ENCODE results near the gene LHFPL3.
A peak's percentile ranks its signal among the peaks of the same experiment; 100 is the strongest.

The LHFPL3 gene

DNA sequence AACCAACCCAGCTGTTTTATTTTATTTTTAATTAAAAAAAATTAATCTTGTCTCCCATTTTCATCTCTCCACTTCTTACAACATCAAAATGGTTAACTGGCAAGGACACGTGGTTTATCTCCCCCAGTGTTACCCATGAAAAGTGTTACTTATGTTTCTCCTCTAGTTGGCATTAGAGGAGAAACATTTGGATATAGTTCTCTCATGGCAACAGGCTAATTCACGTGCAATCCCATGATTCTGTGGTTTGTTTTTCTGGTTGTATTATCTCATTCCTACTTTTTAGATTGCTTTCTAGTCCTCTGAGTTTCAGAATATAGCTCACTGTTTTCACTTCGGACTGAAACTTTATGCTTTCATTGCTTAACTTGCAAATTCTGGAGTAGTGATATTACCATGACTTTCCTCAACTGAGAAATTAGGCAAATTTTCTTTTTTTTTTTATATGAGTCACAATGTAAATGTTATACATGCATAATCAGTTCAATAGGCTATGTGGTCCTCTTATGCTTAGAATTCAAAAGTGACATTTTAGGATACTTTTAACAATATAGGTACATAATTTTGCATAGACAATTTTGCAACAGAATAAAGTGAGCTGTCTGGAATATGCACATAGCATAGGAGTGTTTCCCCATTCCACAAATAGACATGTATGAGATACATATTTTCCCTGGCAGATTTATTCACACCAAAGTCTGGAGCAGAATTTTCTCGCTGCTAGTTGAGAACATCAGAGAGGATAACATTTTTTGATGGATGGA lies 43.0 kb downstream of the LHFPL3 start:
- no peak for DNase-seq (ENCODE audit: low read depth, low spot score)

DNA sequence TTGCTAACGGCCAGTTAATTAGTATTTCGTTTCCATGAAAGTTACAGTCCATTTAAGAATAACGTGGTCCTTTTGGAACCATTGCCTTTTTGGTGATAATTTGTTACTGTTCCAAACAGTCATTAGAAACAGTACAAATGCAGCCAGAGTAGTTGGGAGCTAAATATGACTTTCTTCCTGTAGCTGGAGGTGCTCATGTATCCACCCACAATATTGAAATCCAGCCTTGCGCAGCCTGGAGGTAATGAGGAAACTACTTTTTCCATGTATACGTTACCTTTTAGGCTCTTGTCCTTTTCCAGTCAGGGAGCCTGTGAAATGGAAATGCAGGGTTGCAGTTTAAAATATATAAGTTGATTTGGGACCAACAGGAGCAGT lies 43.6 kb downstream of the LHFPL3 start:
- DNase-seq (ENCODE audit: low read depth, low spot score) = no peak

DNA sequence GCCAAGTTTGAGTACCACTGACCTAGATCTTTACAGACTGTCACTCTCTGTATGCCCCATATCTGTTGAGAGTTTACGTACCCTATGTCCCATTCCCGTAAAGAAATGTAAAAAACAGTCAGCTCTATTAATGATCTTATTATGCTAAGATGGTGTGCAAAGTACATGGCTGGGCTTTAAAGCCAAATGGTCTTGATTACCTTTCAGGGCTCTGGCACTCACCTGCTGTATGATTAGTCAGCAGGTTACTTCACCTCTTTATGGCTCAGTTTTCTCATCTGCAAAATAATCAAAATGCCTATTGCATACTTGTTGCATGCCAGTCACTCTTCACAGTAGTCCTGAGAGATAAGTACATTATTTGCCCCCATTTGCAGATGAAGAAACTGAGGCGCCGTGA lies 54.2 kb downstream of the LHFPL3 start:
- DNase-seq (ENCODE audit: low read depth, low spot score) = no peak

DNA sequence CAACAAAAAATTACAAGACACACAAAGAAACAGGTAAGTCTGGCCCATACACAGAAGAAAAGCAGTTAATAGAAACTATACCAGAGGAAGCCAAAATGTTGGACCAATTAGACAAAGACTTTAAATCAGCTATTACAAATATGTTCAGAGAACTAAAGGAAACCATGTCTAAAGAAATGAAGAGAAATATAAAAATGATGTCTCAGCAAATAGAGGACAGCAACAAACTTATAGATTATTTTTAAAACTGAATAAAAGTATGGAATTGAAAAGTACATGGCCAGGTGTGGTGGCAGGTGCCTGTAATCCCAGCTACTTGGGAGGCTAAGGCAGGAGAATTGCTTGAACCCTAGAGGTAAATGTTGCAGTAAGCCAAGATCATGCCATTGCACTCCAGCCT lies 58.5 kb downstream of the LHFPL3 start:
- DNase-seq (ENCODE audit: low read depth, low spot score) = no peak

DNA sequence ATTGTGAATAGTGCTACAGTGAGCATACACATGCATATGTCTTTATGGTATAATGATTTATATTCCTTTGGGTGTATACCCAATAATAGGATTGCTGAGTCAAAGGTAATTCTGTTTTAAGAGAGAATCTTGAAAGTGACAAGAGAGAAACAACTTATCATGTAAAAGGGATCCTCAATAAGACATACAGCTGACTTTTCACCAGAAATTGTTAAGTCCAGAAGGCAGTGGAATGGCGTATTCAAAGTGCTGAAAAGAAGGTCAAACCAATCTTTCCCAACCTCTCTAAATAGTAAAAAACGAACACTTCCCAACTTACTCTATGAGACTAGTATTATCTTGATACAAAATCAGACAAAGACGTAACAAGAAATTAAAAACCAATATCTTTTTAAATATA lies 59.8 kb downstream of the LHFPL3 start:
- DNase-seq (ENCODE audit: low read depth, low spot score) = no peak

DNA sequence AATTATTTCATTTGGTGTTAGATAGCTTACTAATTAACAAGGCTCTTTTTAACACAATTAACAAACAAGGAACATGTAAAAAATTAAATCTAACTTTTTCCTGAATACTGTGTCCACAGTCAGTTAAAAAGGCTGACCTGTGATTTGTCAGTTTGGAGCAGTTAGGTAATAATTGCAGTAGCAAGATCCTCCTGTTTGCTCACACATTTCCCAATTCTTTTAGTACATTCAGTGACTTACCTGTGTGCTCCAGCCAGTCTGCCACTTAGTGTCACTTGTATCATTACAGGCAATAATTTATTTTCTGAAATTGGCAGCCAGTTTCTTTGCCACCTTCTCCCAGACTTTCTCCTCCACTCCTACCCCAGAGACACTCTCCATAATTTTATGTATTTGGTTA lies 66.8 kb downstream of the LHFPL3 start:
- no peak for DNase-seq (ENCODE audit: low read depth, low spot score)

DNA sequence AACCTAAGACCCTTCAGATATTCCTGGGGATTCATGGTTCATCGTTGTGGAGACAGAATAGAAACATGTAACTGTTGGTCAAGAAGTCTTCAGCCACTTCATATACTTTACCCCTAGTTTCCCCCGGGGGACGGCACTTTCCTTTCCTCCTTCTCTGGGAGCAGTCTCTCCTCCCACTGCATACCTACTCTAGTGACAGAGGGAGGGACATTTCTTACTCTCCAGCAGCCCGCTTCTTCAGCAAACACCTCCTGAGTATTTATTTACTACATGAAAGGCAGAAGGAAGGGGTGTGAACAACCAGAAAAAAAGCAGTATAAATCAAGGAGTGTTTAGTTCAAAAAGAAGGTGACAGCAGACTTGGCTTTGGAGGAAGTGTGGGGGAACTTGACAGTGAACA lies 69.0 kb downstream of the LHFPL3 start:
- no peak for DNase-seq (ENCODE audit: low read depth, low spot score)

DNA sequence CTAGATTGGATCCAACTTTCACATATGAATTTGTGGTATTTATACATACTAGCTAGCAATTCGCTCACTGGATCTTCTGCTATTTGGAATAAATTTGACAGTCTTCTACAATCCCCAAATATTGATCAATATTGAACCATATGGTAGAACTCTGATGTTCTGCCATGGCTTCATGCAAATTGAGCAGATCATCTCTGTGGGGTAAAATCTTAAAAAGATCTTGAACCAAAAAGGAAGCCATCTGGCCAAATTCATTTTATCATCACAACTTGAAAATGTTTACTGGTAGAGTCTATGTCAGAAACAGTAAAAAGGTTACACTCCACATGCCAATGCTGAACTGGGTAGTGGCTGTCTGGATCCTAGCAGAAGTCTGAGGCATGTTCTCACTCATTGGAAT lies 80.0 kb downstream of the LHFPL3 start:
- DNase-seq (ENCODE audit: low read depth, low spot score) = no peak

DNA sequence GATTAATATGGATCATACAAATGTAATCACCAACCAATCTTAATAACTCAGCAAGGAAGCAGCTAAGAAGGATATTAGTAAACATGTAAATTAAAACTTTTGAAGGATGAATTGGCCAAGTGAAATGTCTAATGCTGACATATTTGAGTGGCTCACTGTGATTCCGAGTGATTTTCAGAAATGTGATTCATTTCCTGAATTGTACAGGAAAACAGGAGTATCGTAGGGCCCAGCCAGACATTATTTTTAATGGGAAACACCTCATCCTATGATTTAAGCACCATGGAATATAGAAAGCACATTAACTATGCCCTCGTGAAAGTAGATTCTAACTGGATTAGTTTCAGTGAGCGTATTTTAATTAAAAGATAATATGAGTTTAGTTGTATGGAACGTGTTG lies 82.3 kb downstream of the LHFPL3 start:
- no peak for DNase-seq (ENCODE audit: low read depth, low spot score)

DNA sequence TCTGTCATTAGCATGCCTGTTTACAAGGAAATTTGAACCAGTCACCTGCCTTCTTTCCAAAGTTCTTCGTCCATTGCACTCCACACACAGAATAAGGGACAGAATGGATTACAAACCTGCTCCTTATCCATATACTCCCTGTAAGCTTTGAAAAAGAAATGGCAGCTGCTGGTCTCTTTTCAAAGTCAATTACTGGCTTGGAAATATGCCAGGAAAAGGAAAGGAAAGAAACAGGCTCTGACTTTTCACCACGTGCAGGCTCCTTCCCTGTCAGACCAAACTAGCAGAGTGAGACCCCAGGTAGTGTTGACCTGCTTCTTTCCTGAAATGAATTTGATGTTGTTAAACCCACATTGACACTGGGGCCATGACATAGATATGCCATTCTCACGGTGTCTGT lies 84.5 kb downstream of the LHFPL3 start:
- DNase-seq (ENCODE audit: low read depth, low spot score) = no peak

DNA sequence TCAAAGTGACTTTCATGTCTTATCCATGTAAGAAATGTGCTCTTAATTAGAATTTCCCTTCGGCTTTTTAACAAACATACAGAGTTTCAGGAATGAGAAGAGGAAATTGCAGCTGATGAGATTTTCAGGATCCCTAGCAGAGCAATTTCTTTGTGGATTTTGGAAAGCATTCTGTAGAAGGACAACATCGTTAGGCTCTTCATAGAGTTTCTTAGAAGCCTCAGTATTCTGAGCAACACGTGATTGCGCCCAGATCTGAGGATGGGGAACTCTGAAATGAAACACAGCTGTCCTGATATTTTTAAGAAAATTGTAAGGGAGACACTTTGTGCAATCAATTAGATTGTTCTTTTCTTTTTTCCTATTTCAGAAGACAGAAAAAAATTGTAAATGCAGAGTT lies 85.8 kb downstream of the LHFPL3 start:
- no peak for DNase-seq (ENCODE audit: low read depth, low spot score)

DNA sequence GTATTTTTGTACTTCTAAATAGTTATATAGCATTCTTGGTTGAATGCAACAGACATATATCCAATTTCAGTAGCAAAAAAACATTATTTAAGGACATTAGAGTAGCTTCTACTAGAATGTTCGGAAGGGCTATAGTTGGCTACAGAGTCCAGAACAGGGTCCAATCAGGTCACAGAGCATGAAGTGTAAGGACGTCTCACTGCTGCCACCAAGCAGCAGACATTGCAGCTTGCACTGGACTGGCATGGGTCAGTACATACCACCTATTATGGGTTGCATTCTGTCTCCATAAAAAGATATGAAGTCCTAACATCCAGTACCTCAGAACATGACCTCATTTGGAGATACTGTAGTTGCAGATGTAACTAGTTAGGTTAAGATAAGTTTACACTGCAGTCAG lies 87.3 kb downstream of the LHFPL3 start:
- no peak for DNase-seq (ENCODE audit: low read depth, low spot score)

DNA sequence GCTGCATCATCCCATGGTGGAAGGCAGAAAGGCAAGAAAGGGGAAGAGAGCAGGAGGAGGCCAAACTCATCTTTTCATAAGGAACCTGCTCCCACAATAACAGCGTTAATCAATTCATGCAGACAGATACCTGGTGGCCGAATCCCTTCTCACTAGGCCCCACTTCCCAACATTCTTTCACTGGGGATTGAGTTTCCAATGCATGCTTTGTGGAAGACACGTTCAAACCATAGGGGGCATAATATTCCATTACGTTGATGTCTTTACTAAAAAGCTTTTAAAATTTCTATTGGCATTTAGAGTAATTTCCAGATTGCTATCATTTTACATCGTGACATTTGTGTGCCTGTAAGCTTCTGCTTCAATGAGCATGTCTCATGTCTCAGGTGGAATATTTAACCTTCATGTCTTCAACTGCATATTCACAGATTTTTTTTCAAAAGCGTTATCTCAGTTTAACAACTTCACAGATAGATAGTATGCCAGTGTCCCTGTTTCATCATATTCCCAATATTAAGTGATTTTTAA lies 88.5 kb downstream of the LHFPL3 start:
- DNase-seq (ENCODE audit: low read depth, low spot score) = no peak

DNA sequence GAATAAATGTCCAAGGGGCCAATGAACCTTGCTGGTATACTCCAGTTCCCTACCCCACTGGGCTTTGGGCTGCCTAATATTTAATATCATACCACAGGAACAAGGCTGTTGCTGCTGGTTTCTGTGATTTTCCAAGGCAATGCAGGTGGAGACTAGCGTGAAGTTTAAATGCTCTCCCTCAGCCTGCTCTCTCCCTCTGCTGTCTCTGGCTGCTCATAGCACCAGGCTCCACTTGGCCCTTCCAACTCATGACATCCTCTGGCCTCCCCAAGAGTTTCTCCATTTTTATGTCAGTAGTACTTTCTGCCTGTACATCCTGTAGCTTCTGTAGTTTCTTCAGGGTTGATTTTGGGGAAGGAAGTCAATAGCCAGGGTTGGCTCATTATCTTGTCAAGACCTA lies 103.5 kb downstream of the LHFPL3 start:
- DNase-seq (ENCODE audit: low read depth, low spot score) = no peak

DNA sequence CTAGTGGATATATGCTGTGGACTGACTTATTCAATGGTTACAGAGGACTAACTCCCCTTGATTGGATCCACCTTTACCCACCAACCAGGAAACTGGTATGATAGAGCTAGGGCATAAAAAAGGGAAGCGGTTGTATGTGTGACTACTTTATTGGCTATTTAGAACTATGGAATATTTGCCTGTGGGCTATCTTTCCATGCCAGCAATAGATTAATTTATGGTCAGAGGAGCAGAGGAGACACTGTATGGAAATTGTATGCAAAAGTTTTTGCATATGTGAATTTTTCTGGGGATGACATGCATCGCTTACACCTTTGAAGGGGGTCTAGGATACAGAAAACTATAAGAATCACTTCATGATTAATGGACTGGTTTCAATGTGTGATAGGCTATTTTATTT lies 105.7 kb downstream of the LHFPL3 start:
- no peak for DNase-seq (ENCODE audit: low read depth, low spot score)

DNA sequence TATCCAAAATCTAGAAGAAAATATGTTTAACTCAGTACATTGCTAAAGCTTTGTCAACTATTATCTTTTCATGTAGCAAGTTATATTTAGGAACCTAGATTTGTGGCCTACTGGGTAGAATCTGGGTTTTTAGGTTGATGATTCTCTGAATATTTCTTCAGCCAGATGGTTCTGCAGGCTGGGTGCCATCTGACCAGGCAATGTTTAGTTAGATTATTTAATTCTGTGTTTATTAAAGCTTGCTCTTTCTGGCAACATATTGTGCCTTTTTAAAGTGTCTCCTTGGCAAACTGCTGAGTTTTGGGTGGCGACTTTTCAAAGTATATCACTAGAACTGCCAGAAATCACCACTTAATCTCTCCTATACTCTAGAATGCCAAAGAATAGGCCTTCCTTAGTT lies 114.1 kb downstream of the LHFPL3 start:
- DNase-seq (ENCODE audit: low read depth, low spot score) = no peak

DNA sequence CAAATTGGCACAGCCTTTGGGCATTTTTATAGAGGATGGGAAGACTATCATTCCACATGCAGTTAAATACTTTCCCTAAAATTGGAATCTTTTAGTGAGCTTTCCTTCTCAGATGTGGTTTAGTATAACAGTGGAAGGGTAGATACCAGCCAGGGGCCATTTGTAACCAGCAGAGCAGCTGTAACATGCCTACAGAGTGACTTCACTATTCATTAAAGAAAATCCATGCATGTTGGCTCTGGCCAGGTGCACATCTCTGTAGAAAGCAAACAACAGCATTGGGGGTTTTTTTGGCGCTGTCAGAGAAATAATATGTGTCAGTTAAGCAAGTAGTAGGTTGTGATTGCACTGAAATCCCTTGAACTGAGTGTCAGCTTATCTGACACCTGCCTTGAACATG lies 115.6 kb downstream of the LHFPL3 start:
- no peak for DNase-seq (ENCODE audit: low read depth, low spot score)

DNA sequence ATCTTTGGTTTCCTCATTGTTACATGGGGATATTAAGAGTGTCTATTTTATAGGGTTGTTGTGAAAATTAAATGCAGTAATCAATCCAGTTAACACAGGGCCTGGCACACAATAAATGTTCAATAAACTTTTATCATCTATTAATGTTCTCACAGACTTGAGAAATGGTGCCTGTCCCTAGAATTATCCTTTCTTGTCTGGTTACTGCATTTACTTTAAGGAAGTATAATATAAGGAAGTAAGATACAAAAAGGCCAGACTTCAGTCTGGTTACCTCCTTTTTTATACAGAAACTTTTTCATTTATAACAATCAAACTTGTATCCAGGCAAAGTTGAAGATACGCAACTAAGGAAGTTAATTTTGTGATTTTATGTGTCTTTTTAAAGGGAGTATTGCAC lies 117.0 kb downstream of the LHFPL3 start:
- DNase-seq (ENCODE audit: low read depth, low spot score) = no peak

DNA sequence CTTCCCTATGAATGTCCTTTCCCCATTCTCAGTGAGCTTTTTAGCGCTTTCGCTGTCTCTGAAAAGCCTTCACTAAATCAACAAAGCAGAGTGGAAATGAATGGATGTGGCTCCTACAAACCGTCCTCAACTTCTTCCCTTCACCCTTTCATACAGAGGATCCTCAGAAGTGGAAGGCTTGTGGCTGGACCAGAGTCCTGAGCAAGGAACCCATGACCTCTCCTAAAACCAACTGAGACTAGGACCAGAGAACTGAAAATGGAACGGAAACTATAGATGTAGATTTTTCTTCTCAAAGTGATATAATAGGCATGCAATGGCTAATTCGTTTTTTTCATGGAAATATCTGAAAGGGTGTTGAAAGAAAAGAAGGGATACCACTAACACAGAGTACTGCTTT lies 122.5 kb downstream of the LHFPL3 start:
- DNase-seq (ENCODE audit: low read depth, low spot score) = no peak

DNA sequence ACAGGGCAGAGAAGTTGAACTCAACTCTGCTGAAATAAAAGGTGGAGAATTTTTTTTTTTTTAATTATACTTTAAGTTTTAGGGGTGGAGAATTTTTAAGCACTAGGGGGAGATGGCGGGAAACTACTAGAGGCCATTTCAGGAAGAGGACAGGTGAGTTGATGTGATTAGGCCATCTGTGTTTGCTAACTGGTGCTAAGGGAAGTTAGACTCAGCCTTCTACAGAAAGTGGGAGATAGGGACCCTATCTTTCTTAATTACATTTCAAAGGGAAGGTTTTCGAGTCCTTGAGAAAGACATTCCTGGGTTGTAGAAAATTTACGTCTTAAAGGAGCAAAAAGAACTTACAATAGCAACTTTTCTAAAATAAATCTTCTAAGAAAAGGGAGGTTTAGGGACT lies 124.8 kb downstream of the LHFPL3 start:
- DNase-seq (ENCODE audit: low read depth, low spot score) = peak; percentile 25

DNA sequence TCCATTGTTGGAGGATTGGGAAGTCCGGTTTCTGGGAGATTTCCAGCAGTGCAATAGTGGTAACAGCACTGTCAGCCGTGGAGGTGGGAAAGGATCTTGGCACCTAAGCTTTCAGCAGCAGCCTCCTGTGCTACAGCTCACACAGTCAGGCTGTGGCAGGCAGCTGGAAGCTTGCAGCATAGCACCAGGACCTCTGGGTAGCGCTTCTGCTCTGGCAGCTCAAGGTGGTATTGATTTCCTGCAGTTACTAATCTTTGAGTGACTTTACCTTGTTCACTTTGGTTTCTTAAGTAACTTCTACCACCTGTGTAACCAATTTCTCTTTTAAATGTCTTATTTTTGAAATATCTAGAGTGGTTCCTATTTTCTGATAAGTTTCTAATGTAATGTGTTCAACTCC lies 130.5 kb downstream of the LHFPL3 start:
- no peak for DNase-seq (ENCODE audit: low read depth, low spot score)

DNA sequence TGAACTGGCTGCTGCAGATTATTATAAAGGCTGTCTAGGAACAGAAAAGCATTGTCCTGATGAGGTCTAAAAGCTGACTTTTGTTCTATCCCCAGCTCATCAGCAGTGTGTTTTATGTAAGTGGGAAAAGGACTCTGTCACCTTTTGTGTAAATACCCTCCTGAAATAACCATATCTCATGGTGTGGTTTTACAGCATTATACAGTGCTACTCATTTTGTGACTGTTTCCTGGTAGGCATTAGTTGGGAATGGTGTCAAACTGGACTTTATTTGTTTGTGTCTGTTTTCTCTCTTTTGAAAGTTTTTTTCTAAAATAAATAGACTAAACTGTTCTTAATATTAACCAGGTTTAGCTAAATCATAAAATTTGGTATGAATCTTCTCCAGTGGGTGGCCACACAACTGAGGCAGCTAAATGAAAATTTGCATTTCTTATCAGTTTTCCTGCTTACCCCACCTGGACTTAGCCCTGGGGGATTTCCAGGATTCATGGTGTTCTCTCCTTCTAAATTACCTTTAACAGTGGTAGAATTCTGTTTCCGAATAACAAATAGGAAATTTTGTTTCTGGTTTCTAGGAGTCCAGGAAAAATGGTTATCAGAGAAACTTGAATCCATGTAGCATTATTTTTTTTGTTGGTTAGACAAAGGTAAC lies 140.9 kb downstream of the LHFPL3 start:
- DNase-seq (ENCODE audit: low read depth, low spot score) = no peak

DNA sequence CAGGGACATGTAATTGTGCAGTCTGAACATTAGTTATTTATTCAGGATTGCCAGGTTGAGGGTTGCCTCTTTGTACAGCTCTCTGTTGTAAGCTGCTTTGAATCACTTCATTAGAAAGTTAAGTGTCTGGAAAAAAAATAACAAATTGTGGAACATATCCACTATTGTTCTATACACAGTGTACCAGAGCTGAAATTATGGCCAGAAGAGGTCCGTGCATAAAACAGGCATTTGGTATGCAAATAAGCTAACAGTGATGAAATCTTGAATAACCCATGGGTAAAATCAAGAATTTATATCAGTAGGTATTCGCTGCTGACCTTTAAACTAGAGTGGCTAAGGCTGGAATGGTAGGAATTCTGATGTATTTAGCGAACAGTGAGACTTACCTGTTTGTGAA lies 152.1 kb downstream of the LHFPL3 start:
- DNase-seq (ENCODE audit: low read depth, low spot score) = no peak
